GM19238 (cell line): ENCODE measurements around the gene UBAP2.

Experiments used
- DNase-seq: peaks from one replicate; pipeline ENCODE4 v3.0.0; 2011; ENCODE audit warnings: low spot score; ENCODE audit not compliant: insufficient read length

UBAP2 gene

GRCh38 chr9:34048727-34049629 lies at the start of gene UBAP2:
Gene UBAP2 (minus strand): TSS chr9:34048887. CDS start chr9:34017148, 31,739 bp downstream.
- DNase-seq: peak; percentile 81

GRCh38 chr9:34098307-34098706 lies 49.6 kb upstream of the UBAP2 start:
- peak; percentile 15 for DNase-seq

GRCh38 chr9:34097865-34098264 lies 49.2 kb upstream of the UBAP2 start:
- DNase-seq: no peak

GRCh38 chr9:34096751-34097150 lies 48.1 kb upstream of the UBAP2 start:
- no peak for DNase-seq

- DNase-seq: no peak
Measured at GRCh38 chr9:34093578-34093977, 44.9 kb upstream of the UBAP2 start.

GRCh38 chr9:34089311-34089710 lies 40.6 kb upstream of the UBAP2 start:
- DNase-seq: no peak

GRCh38 chr9:34087370-34087769 lies 38.7 kb upstream of the UBAP2 start:
- no peak for DNase-seq

- DNase-seq: no peak
Measured at GRCh38 chr9:34086864-34087263, 38.2 kb upstream of the UBAP2 start.

- no peak for DNase-seq
Measured at GRCh38 chr9:34085581-34086500, 37.2 kb upstream of the UBAP2 start.

GRCh38 chr9:34084562-34084961 lies 35.9 kb upstream of the UBAP2 start:
- DNase-seq: no peak

- no peak for DNase-seq
Measured at GRCh38 chr9:34079181-34079580, 30.5 kb upstream of the UBAP2 start.

- DNase-seq: no peak
Measured at GRCh38 chr9:34072868-34073590, 24.3 kb upstream of the UBAP2 start.

GRCh38 chr9:34072410-34072809 lies 23.7 kb upstream of the UBAP2 start:
- no peak for DNase-seq

- no peak for DNase-seq
Measured at GRCh38 chr9:34070606-34071324, 22.1 kb upstream of the UBAP2 start.

GRCh38 chr9:34069831-34070230 lies 21.1 kb upstream of the UBAP2 start:
- no peak for DNase-seq

- DNase-seq: no peak
Measured at GRCh38 chr9:34065541-34065940, 16.9 kb upstream of the UBAP2 start.

GRCh38 chr9:34059954-34060353 lies 11.3 kb upstream of the UBAP2 start:
- no peak for DNase-seq

GRCh38 chr9:34059281-34059680 lies 10.6 kb upstream of the UBAP2 start:
- no peak for DNase-seq

- DNase-seq: no peak
Measured at GRCh38 chr9:34049630-34050384, 1.1 kb upstream of the UBAP2 start.
